ENCODE data around the gene HJURP. TPM values are rescaled to one million over a fixed set of nuclear protein-coding genes. Genes with fewer than 3 reads are reported as not detected.
"Not testable (repeated sequence)": the region's sequence is repeated elsewhere in the genome, so short reads cannot be mapped to it uniquely, and the experiment has no call there.

Gene HJURP
- 2.0 TPM for total RNA-seq

GRCh38 chr2:233854241-233854981 is at the start of gene HJURP:
HJURP (minus strand) TSS chr2:233854535; CDS start chr2:233854500, 35 bp downstream.
- peak; percentile 88 to 98 for DNase-seq (ENCODE audit: low spot score in 2 of 2)
- peak; percentile 75 for FAIRE-seq

DNA sequence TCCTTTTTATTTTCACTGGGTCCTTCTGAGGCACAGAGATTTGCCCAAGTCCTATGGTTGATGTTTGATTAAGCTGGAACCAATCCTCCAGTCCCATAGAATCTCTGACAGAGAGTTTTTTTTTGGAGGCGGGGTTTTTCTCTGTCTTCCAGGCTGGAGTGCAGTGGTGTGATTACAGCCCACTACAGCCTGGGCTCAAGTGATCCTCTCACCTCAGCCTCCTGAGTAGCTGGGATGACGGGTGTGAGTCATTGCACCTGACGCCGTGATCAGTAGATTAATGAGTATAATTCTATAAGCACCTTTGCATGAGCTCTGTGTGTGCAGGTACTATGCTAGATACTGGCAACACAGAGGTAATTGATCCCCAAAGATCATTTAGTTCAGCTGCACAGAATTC is 47.5 kb upstream of the HJURP start:
- DNase-seq (ENCODE audit: low spot score in 2 of 2): no peak
- no peak for FAIRE-seq

DNA sequence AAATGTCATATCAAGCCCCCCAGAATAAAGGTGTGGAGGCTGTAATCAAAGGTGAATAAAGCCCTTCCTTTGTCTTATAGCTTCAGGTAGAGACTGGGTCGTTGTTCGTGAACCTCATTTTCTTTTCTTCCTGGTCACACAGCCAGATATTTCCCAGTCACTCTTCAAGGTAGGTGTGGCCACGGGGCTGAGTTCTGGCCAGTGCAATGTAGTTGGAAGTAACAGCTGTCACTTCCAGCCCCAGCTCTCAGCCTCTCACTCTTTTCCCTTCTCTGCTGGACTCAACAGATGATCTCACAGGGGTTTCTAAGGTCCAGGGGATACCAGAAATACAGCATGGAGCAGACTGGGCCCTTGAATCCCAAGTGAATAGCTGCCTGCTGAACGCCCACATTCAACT is 47.0 kb upstream of the HJURP start:
- DNase-seq (ENCODE audit: low spot score in 2 of 2): no peak
- no peak for FAIRE-seq

DNA sequence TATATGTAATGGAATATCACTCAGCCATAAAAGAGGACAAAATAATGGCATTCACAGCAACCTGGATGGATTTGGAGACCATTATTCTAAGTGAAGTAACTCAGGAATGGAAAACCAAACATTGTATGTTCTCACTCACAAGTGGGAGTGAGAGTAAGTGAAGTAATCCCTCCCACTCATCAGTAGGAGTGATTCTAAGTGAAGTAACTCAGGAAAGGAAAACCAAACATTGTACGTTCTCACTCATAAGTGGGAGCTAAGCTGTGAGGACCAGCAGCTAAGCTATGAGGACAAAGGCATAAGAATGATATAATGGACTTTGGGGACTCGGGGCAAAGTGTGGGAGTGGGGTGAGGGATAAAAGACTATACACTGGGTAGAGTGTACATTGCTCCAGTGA is 41.9 kb upstream of the HJURP start:
- not testable (repeated sequence) for FAIRE-seq; DNase-seq (ENCODE audit: low spot score in 2 of 2)

GRCh38 chr2:233892793-233893192 is 38.5 kb upstream of the HJURP start:
- DNase-seq (ENCODE audit: low spot score in 2 of 2) (no peak), FAIRE-seq (no peak)

DNA sequence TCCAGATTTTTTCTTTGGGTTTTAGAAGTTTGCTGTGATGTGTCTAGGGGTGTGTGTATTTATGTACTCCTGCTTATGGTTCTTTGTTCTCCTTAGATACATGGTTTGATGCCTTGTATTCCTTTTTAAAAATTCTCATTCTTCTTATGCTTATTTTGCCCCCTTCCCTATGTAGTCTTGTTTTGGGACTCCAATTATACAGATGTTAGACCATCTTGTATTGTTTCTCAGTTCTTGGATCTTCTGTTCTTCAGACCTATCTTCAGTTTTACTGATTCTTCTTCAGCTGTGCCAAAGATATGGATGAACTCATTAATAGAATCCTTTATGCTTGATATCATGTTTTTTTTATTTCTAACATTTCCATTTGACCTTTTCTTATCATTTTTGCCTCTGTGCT is 28.0 kb upstream of the HJURP start:
- DNase-seq (ENCODE audit: low spot score in 2 of 2): no peak
- no peak for FAIRE-seq

GRCh38 chr2:233872125-233872524 is 17.8 kb upstream of the HJURP start:
- not testable (repeated sequence) for FAIRE-seq; DNase-seq (ENCODE audit: low spot score in 2 of 2)

GRCh38 chr2:233871432-233871831 is 17.1 kb upstream of the HJURP start:
- DNase-seq (ENCODE audit: low spot score in 2 of 2) (no peak), FAIRE-seq (peak; percentile 23)

- FAIRE-seq (no peak), DNase-seq (ENCODE audit: low spot score in 2 of 2) (peak; percentile 37 to 58)
Measured at GRCh38 chr2:233867993-233868532, 13.7 kb upstream of the HJURP start, which contains the start of gene MSL3B. MSL3B (minus strand) TSS chr2:233868386.

DNA sequence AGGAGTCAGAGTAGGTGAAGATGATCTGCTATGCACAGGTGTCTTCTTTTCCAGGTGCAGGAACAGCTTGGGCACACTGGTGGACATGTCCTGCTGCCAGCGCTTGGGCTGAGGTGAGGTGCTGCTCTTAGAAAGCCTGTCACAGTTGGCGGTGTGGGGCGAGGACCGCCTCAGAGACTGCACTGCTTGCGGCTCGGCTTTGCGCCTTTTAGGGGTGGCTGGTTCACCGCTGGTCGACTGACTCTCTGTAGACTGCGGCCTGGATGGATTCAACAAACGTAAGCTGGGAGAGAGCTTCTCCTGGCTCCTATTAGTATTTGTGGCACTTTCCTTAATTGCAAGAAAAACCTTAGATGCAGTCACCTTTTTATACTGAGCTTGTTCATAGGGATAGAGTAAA is 12.1 kb upstream of the HJURP start:
- FAIRE-seq (no peak), DNase-seq (ENCODE audit: low spot score in 2 of 2) (no peak)

DNA sequence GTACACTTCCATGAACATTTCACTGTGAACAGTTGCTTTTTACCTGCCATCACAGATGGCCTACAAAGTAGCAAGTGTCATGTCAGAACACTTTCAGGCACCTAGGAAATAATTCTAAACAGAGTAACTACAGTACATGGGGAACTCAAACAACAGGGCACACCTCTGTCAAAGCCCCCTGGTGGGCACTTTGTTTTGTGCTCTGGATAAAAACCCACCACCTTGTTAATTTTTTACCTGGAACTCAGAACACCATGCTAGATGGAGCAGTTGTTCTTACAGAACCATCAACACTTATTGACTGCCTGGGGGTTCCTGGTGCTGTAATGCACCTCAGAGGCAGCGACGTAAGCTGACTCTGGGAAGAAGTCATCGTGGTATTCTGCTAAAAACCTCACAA is 11.5 kb upstream of the HJURP start:
- FAIRE-seq (no peak), DNase-seq (ENCODE audit: low spot score in 2 of 2) (no peak)

GRCh38 chr2:233862261-233862768 is 8.0 kb upstream of the HJURP start:
- FAIRE-seq (no peak), DNase-seq (ENCODE audit: low spot score in 2 of 2) (no peak)

- FAIRE-seq: no peak
Measured at GRCh38 chr2:233858331-233858730, 4.0 kb upstream of the HJURP start.

GRCh38 chr2:233857511-233858141 is 3.3 kb upstream of the HJURP start:
- FAIRE-seq: no peak
- no peak for DNase-seq (ENCODE audit: low spot score in 2 of 2)

More at GRCh38 chr2:233858331-233858730, 4.0 kb upstream of the HJURP start:
- DNase-seq (ENCODE audit: low spot score in 2 of 2): no peak

GRCh38 chr2:233856184-233856583 is 1.8 kb upstream of the HJURP start:
- no peak for FAIRE-seq
- DNase-seq (ENCODE audit: low spot score in 2 of 2): no peak

DNA sequence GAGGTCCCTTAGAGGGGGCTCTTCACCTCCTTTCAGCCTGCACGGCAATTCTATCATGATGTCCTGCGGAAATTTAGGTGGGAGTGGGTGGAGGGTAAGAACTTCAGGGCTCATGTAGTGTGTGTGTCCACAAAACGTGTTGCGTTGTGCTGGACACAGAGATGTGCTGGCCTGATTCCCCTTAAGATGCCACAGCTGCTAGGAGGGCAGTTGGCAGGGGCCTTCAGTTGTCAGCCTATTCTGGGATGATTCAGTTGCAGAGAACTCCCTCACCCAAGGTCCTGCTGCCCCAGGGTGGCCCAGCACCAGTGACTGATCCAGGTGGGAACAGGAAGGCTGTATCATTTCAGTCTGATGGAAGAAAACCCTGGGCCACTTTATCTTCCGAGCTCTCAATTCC is 1.0 kb upstream of the HJURP start:
- DNase-seq (ENCODE audit: low spot score in 2 of 2): no peak
- no peak for FAIRE-seq

- no peak for FAIRE-seq
Measured at GRCh38 chr2:233853883-233854240, 473 bp downstream of the HJURP start.

DNA sequence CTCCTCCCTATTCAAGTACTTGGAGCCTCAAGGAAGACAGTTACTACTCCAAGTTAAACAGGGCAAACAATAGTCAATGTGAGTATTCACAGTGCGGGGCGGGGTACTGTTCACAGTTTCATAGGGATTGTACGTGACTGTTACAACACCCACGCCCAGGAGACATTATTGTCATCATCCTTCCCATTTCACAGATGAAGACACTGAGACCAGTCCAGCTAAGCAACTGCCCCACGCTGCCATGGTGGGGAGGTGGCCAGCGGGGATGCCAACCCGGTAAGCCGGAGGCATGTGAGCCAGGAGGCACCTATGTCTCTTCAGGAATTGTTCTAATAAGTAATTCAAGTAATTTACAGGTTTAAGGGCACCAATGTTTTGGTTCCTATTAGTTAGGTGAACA is 982 bp downstream of the HJURP start:
- FAIRE-seq: no peak

More at GRCh38 chr2:233853883-233854240, 473 bp downstream of the HJURP start:
- DNase-seq (ENCODE audit: low spot score in 2 of 2): no peak

GRCh38 chr2:233852056-233852455 is 2.3 kb downstream of the HJURP start:
- FAIRE-seq: no peak
- DNase-seq (ENCODE audit: low spot score in 2 of 2): no peak

More for the DNA sequence above, 982 bp downstream of the HJURP start:
- DNase-seq (ENCODE audit: low spot score in 2 of 2): no peak

DNA sequence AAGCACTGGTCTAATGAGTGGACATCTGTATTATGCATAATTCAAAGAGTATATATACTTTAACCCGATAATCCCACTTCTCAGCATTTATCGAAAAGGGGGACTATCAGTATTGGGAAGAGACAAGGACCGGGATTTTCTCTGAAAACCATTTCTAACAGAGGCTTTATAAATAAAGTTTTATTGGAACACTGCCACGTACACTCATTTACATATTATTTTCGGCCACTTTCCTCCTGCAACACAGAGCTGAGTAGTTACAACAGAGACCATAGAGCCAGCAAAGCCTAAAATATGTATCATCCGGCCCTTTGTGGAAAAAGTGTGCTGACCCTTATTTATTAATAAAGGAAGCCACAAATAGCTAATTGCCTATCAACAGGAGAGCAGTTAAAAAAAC is 3.2 kb downstream of the HJURP start:
- FAIRE-seq: no peak
- DNase-seq (ENCODE audit: low spot score in 2 of 2): no peak

DNA sequence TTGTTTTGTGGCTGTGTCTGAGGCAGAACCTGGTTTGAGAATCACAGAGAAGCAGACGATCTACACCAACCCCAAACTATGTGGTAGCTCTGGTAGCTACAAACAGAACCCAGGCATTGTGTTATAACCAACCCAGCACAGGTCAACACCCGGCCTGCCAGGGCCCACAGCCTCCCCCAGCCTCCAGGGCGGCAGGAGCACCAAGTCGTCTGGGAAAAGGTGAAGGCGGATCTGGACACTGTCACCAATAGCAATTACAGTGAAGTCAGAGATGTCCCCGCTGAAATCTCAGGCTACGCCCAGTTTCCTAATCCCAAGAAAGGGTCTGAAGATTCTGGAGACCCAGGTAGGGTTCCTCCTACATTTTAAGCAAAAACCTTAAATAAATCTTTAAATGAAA is 3.6 kb downstream of the HJURP start:
- FAIRE-seq: no peak
- no peak for DNase-seq (ENCODE audit: low spot score in 2 of 2)
